KMS-11 (cell line): ENCODE measurements around the gene APOL3.

Experiments used
- H2AFZ ChIP-seq: fragments of 200-600 bp; sonication (generic); 2 replicates; pipeline ENCODE4 v1.6.1; 2016; ENCODE audit warnings: antibody characterized with exemption, mixed run types, low read depth
- H3K27ac ChIP-seq: fragments of 200-600 bp; sonication (generic); 2 replicates; pipeline ENCODE4 v1.6.1; 2016; ENCODE audit warnings: mild to moderate bottlenecking, mixed run types
- H3K27me3 ChIP-seq: fragments of 200-600 bp; sonication (generic); 2 replicates; pipeline ENCODE4 v1.6.1; 2017; ENCODE audit warnings: mild to moderate bottlenecking, low read depth, mixed run types, moderate library complexity; ENCODE audit not compliant: insufficient read depth
- H3K36me3 ChIP-seq: fragments of 200-600 bp; sonication (generic); 2 replicates; pipeline ENCODE4 v1.6.1; 2017; ENCODE audit warnings: mild to moderate bottlenecking, mixed run types; ENCODE audit not compliant: insufficient read depth
- H3K4me1 ChIP-seq: fragments of 200-600 bp; sonication (generic); 2 replicates; pipeline ENCODE4 v1.6.1; 2016; ENCODE audit warnings: mild to moderate bottlenecking, low read depth, mixed run types; ENCODE audit not compliant: poor library complexity, severe bottlenecking
- H3K4me2 ChIP-seq: fragments of 200-600 bp; sonication (generic); 2 replicates; pipeline ENCODE4 v1.7.0; 2016; ENCODE audit warnings: mild to moderate bottlenecking, mixed run types
- H3K4me3 ChIP-seq: fragments of 200-600 bp; sonication (generic); IDR thresholded peaks from 2 replicates; pipeline ENCODE4 v1.6.1; 2017; ENCODE audit warnings: low read depth, low read length, mixed read lengths; ENCODE audit not compliant: insufficient read depth
- H3K79me2 ChIP-seq: fragments of 200-600 bp; sonication (generic); 2 replicates; pipeline ENCODE4 v1.6.1; 2016; ENCODE audit warnings: low read depth, mixed run types; ENCODE audit not compliant: insufficient read depth
- H3K9ac ChIP-seq: fragments of 200-600 bp; sonication (generic); 2 replicates; pipeline ENCODE4 v1.6.1; 2016; ENCODE audit warnings: mild to moderate bottlenecking, mixed run types
- H4K20me1 ChIP-seq: fragments of 200-600 bp; sonication (generic); 2 replicates; pipeline ENCODE4 v1.6.1; 2016; ENCODE audit warnings: mild to moderate bottlenecking, mixed run types; ENCODE audit not compliant: insufficient read depth
- TF ChIP-seq, protein P1 (sequence below): fragments of 200-600 bp; sonication (generic); conservative IDR thresholded peaks from 2 replicates; pipeline ENCODE4 v1.6.1; 2017; ENCODE audit warnings: low read depth, mild to moderate bottlenecking, antibody characterized with exemption, low read length, moderate library complexity, mixed read lengths

APOL3 gene

GRCh38 chr22:36106910-36107309 is 53.6 kb downstream of the APOL3 start:
- Histone ChIP-seq H3K27ac (no peak overlapping the region), H3K9ac (no peak overlapping the region), H3K4me2 (no peak overlapping the region), H3K4me3 (no peak overlapping the region), H3K36me3 (no peaks in the 10 kb centered on the region), H3K27me3 (no peaks in the 10 kb centered on the region), H3K4me1 (no peaks in the 10 kb centered on the region), H3K79me2 (no peaks in the 10 kb centered on the region), H4K20me1 (no peaks in the 10 kb centered on the region), H2AFZ (no peak overlapping the region)
- TF ChIP-seq, protein P1, sequence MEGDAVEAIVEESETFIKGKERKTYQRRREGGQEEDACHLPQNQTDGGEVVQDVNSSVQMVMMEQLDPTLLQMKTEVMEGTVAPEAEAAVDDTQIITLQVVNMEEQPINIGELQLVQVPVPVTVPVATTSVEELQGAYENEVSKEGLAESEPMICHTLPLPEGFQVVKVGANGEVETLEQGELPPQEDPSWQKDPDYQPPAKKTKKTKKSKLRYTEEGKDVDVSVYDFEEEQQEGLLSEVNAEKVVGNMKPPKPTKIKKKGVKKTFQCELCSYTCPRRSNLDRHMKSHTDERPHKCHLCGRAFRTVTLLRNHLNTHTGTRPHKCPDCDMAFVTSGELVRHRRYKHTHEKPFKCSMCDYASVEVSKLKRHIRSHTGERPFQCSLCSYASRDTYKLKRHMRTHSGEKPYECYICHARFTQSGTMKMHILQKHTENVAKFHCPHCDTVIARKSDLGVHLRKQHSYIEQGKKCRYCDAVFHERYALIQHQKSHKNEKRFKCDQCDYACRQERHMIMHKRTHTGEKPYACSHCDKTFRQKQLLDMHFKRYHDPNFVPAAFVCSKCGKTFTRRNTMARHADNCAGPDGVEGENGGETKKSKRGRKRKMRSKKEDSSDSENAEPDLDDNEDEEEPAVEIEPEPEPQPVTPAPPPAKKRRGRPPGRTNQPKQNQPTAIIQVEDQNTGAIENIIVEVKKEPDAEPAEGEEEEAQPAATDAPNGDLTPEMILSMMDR: no peak

- H4K20me1 ChIP-seq: no peaks in the 10 kb centered on the region
- no peak overlapping the region for H3K27ac ChIP-seq
- TF ChIP-seq, protein P1: no peak
- H3K27me3 ChIP-seq: no peaks in the 10 kb centered on the region
- no peaks in the 10 kb centered on the region for H3K4me1 ChIP-seq
- no peaks in the 10 kb centered on the region for H3K79me2 ChIP-seq
- H2AFZ ChIP-seq: no peak overlapping the region
- H3K4me2 ChIP-seq: no peak overlapping the region
- H3K9ac ChIP-seq: no peak overlapping the region
- H3K4me3 ChIP-seq: no peak overlapping the region
- H3K36me3 ChIP-seq: no peaks in the 10 kb centered on the region
Measured at GRCh38 chr22:36104988-36105387, 55.6 kb downstream of the APOL3 start.

DNA sequence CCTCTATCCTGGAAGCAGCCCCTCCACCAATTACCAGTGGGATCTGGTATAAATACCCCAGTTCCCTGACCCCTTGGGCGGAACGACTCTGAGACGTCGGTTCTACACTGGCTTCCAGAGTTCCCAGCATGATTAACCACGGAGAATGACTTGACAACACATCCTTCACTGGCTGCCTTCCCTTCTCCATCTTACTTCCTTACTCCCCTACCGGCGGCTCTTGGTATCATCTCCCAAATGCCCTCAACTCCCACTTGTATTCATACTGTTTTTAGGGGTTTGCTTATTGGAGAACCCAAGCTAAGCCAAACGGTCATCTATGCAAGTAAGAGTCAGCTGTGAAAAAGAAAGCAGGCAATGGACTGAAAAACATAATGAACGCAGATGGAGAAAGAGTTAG is 56.1 kb downstream of the APOL3 start:
- Histone ChIP-seq H3K4me3 (no peak overlapping the region), H3K79me2 (no peaks in the 10 kb centered on the region), H2AFZ (no peak overlapping the region), H3K4me1 (no peaks in the 10 kb centered on the region), H3K36me3 (no peaks in the 10 kb centered on the region; the same call in 1 of the 2 replicates), H3K27me3 (no peaks in the 10 kb centered on the region), H3K27ac (no peak overlapping the region), H4K20me1 (no peaks in the 10 kb centered on the region), H3K9ac (no peak overlapping the region), H3K4me2 (no peak overlapping the region)
- TF ChIP-seq, protein P1: no peak

DNA sequence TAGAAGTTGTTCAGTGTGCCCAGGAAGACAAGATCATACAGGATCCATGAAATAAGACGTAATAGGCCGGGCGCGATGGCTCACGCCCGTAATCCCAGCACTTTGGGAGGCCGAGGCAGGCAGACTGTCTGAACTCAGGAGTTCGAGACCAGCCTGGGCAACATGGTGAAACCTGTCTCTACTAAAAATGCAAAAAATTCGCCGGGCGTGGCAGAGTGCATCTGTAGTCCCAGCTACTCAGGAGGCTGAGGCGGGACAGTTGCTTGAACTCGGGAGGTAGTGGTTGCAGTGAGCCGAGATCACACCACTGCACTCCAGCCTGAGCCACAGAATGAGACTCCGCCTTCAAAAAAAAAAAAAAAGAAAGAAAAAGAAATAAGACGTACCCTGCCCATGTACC is 56.7 kb downstream of the APOL3 start:
- H3K4me2 ChIP-seq: no peak overlapping the region
- no peak overlapping the region for H2AFZ ChIP-seq
- no peak overlapping the region for H3K27ac ChIP-seq
- no peaks in the 10 kb centered on the region; the same call in 1 of the 2 replicates for H3K36me3 ChIP-seq
- no peaks in the 10 kb centered on the region for H4K20me1 ChIP-seq
- H3K4me3 ChIP-seq: no peak overlapping the region
- no peak overlapping the region for H3K9ac ChIP-seq
- TF ChIP-seq, protein P1: no peak
- no peaks in the 10 kb centered on the region for H3K79me2 ChIP-seq
- no peaks in the 10 kb centered on the region for H3K4me1 ChIP-seq
- H3K27me3 ChIP-seq: no peaks in the 10 kb centered on the region
